Ovary (tissue), 9 donors: ENCODE measurements around the gene STAT4. TPM values are rescaled to one million over a fixed set of nuclear protein-coding genes. Genes with fewer than 3 reads are reported as not detected.

Experiments used
- DNase-seq, 5 donors: peaks; one replicate each; pipeline ENCODE4 v3.0.0-alpha.2; 2019 to 2020
- H3K27ac ChIP-seq, 2 donors: fragments of 200-600 bp; one replicate each; pipeline versions ENCODE4 v1.5.1 to v1.8.0; 2019 to 2022
- H3K27me3 ChIP-seq: fragments of 200-600 bp; one replicate; pipeline ENCODE4 v1.8.0; 2022
- H3K36me3 ChIP-seq: fragments of 200-600 bp; sonication (generic); one replicate; pipeline ENCODE4 v1.5.1; 2019
- H3K4me1 ChIP-seq: one replicate; pipeline ENCODE4 v1.8.1; 2013; ENCODE audit warnings: mild to moderate bottlenecking, moderate library complexity; ENCODE audit not compliant: insufficient read depth
- H3K4me3 ChIP-seq: fragments of 200-600 bp; sonication (generic); one replicate; pipeline ENCODE4 v1.5.1; 2017
- H3K9me3 ChIP-seq, 2 donors: fragments of 200-600 bp in 1 of 2; sonication (generic) in 1 of 2; one replicate each; pipeline versions ENCODE4 v1.5.1 to v1.8.1; 2013 to 2019; ENCODE audit warnings: mild to moderate bottlenecking in 1 of 2, moderate library complexity in 1 of 2
- EP300 ChIP-seq: sonication (generic); formaldehyde crosslinking; IDR thresholded peaks from one replicate; pipeline ENCODE4 v1.6.1; 2017; ENCODE audit warnings: antibody characterized with exemption
- POLR2A ChIP-seq: fragments of 450-650 bp; IDR thresholded peaks from one replicate; pipeline ENCODE4 v1.6.1; 2017; ENCODE audit warnings: antibody characterized with exemption, mild to moderate bottlenecking, moderate library complexity
- WGBS, 3 donors: extraction: QIAGEN DNeasy Blood & Tissue Kit in 1 of 3; methylation state at CpG; one replicate each; pipeline versions ENCODE4 v1.1.5 to v1.1.7; 2013 to 2017; 5-methylcytosine and 5-hydroxymethylcytosine counted together
- intact Hi-C, 4 donors: fragments of 100-400 bp; cut with DNase I; formaldehyde crosslinking; loops; one replicate each; pipeline versions ENCODE4 v1.11.0 to v1.15.1; 2022 to 2023
- polyA plus RNA-seq, 2 donors: library from polyadenylated mRNA; stranded (reverse); fragments of 200-250 nt in 1 of 2; fragments of 350-450 nt in 1 of 2; fragmentation: Illumina TruSeq in 1 of 2; extraction: RNeasy Lipid Tissue Mini Kit (QIAGEN cat#74804) in 1 of 2; gene quantifications; one replicate each; pipeline ENCODE4 v1.2.3, GENCODE V29; 2013 to 2014
- total RNA-seq, 7 donors: library from RNA; depleted of rRNA in 2 of 7; stranded (reverse); fragments of >200 nt in 2 of 7; fragmentation: NEBNext Ultra II Directional in 3 of 7; extraction: Animal tissue kit (Norgen Biotek cat#: 25700) in 3 of 7; gene quantifications; one replicate each; pipeline versions ENCODE4 v1.1.0 to v1.2.4, GENCODE V29; 2016 to 2023
- TF ChIP-seq, protein P1 (sequence below), 3 donors: fragments of 450-650 bp in 2 of 3; fragments of 200-600 bp in 1 of 3; IDR thresholded peaks; one replicate each; pipeline versions ENCODE4 v1.5.1 to v1.8.0; 2016 to 2022; ENCODE audit warnings: antibody characterized with exemption in 3 of 3, mild to moderate bottlenecking in 1 of 3
- donor health status: DM: no; HTN: no; CAD: no; lungs with moderate emphysema.
- donor health status: DM: no; HTN: no; CAD: no.
- donor health status: Bipolar disorder and iron deficiency.
- donor health status: DM: yes; HTN: yes; CAD: no.
- donor health status: DM: no; HTN: no; CAD: no.
- donor health status: DM: yes; HTN: yes; CAD: no.

STAT4 gene
- total and polyA plus RNA-seq, 9 donors: 0.52 to 3.6 (median 1.5) TPM

DNA sequence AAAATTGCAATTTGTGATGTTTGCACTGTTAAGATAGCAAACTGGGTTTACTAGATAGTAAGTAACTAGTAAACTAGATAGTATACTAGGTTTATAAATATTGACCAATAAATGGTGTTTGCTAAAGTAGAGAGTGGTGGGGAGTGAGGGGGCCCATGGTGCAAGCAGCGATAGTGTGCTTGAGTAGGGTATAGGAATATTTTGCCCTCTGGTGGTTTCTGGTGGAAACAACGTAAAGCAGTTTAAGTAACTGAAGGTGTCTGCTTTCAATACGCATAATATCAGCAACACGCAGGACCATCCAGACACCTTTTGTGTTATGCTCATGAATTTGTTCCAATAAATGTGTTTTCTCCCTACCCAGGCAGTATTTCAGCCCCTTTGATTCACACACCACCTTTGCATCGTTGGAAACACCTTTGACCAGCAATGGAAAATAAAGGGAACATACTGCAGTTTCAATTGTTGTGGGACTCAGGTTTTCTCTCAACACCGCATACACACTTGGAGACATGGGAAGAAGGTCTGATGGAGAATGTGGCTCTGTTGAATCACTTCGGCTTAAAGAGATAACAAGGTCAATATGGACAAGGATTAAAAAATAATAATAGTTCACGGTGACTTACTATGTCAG lies 120.2 kb downstream of the STAT4 start:
- Histone ChIP-seq H3K9me3 (no peaks in the 10 kb centered on the region), H3K4me3 (no peak overlapping the region), H3K4me1 (no peaks in the 10 kb centered on the region), H3K36me3 (no peaks in the 10 kb centered on the region), H3K27me3 (no peaks in the 10 kb centered on the region), H3K27ac (no peak overlapping the region)
- TF ChIP-seq, protein P1, sequence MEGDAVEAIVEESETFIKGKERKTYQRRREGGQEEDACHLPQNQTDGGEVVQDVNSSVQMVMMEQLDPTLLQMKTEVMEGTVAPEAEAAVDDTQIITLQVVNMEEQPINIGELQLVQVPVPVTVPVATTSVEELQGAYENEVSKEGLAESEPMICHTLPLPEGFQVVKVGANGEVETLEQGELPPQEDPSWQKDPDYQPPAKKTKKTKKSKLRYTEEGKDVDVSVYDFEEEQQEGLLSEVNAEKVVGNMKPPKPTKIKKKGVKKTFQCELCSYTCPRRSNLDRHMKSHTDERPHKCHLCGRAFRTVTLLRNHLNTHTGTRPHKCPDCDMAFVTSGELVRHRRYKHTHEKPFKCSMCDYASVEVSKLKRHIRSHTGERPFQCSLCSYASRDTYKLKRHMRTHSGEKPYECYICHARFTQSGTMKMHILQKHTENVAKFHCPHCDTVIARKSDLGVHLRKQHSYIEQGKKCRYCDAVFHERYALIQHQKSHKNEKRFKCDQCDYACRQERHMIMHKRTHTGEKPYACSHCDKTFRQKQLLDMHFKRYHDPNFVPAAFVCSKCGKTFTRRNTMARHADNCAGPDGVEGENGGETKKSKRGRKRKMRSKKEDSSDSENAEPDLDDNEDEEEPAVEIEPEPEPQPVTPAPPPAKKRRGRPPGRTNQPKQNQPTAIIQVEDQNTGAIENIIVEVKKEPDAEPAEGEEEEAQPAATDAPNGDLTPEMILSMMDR (IDR thresholded peaks at IDR 0.05): peak in 2 of 3 donors; percentile 33 to 34
- no peak for TF ChIP-seq EP300
- intact Hi-C loops: no loop called here
- WGBS, 3 donors: 38 to 49% (median 45%) methylated on average over 8 of the region's 8 CpGs
- DNase-seq: no peak

DNA sequence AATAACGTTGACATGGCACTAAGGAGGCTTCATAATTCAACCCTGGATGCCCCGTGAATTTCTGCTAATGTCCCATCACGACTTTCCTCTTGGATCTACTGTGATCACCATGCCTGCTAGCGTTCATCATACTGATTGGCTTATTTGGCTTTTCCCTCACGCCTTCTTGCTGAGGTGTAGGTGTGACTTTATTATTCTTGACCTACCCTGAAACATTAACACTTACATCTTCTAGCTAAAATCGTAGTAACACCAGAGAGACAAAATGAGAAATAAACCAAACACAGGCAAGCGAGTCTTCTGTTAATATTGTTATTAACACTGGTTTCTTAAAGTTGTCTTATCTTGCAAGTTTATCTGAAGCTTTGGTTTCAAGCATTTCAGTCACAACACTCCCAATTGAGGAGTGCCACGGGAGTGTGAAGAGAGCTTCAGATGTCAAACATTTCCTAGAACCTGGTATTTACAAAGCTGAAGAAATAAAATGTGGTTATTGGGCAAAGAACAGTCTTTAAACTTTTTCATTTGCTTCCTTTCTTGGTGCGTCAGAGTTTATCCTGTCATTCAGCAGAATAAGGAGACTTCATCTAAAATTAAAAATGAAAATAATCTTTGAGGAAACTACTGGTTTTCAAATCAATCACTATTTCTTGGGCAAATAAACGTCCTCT lies 121.4 kb downstream of the STAT4 start:
- Histone ChIP-seq H3K4me1 (no peaks in the 10 kb centered on the region), H3K9me3 (no peaks in the 10 kb centered on the region), H3K4me3 (no peak overlapping the region), H3K36me3 (no peaks in the 10 kb centered on the region), H3K27me3 (no peaks in the 10 kb centered on the region), H3K27ac (no peak overlapping the region)
- DNase-seq: no peak
- 83 to 86% (median 85%) methylated on average over 10 of the region's 10 CpGs for WGBS, 3 donors
- intact Hi-C loops: loop anchor here in 1 of 4 donors (10.0 kb wide), 1 partner anchor 245 kb away; no protein-coding TSS in a partner anchor
- TF ChIP-seq, protein P1 (IDR thresholded peaks at IDR 0.05): no peak
- TF ChIP-seq EP300: no peak
- TF ChIP-seq POLR2A: no peak

DNA sequence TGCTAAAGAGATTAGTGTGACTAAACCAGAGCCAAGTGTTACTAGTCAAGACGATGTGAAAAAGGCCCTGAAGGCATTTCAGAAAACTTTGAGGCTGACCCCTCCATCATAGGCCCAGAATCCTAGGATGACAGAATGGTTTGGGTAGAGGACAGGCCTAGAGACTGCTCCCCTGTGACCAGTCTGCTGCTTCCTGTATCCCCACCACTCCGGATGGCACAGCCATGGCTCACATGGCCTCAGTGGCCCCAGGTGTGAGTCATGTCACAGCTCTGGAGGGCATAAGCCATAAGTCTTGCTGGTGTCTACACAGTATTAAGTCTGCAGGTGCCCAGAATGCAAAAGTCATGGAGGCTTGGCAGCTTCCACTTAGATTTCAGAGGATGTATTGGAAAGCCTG lies 124.4 kb downstream of the STAT4 start:
- DNase-seq: no peak
- 44% methylated on average over 2 of the region's 2 CpGs for WGBS, 3 donors
- Histone ChIP-seq H3K27me3 (no peaks in the 10 kb centered on the region), H3K4me3 (no peak overlapping the region), H3K27ac (no peak overlapping the region), H3K4me1 (no peaks in the 10 kb centered on the region), H3K9me3 (no peaks in the 10 kb centered on the region), H3K36me3 (no peaks in the 10 kb centered on the region)
- TF ChIP-seq, protein P1 (IDR thresholded peaks at IDR 0.05): no peak
- no peak for TF ChIP-seq POLR2A
- intact Hi-C loops: loop anchor here in 1 of 4 donors (10.0 kb wide), 1 partner anchor 242 kb away; no protein-coding TSS in a partner anchor

DNA sequence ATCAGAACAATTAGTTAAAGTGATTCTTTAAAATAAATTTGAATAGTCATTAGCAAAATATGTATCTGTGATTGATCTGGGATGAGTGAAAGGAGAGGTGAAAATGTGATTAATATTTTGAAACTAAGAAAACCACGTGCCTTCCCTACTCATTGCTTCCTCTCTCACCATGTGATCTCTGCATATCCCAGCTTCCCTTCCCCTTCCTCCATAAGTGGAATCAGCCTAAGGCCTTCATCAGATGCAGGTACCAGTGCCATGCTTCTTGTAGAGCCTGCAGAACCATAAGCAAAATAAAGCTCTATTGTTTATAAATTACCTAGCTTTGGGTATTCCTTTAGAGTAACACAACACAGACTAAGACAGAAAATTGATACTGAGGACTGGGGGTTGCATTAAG lies 125.7 kb downstream of the STAT4 start:
- H3K36me3 ChIP-seq: no peaks in the 10 kb centered on the region
- TF ChIP-seq EP300 (no peak), POLR2A (no peak)
- TF ChIP-seq, protein P1 (IDR thresholded peaks at IDR 0.05): no peak
- no peaks in the 10 kb centered on the region for H3K27me3 ChIP-seq
- H3K27ac ChIP-seq: no peak overlapping the region
- intact Hi-C loops: loop anchor here in 1 of 4 donors (10.0 kb wide), 1 partner anchor 240 kb away; no protein-coding TSS in a partner anchor
- DNase-seq: no peak
- H3K4me3 ChIP-seq: no peak overlapping the region
- H3K9me3 ChIP-seq: no peaks in the 10 kb centered on the region
- peaks cover 3% of the 10 kb centered on the region for H3K4me1 ChIP-seq
- WGBS, 3 donors: 60 to 71% (median 69%) methylated on average over 1 of the region's 1 CpG
